AG09309 (cell line): ENCODE measurements around the gene CGAS.
A peak's percentile ranks its signal among the peaks of the same experiment; 100 is the strongest.
"Not testable (repeated sequence)": the region's sequence is repeated elsewhere in the genome, so short reads cannot be mapped to it uniquely, and the experiment has no call there.

Experiments used
- DNase-seq: peaks from one replicate; pipeline ENCODE4 v3.0.0-alpha.2; 2010; ENCODE audit warnings: low read depth
- H3K4me3 ChIP-seq: 2 replicates; pipeline ENCODE4 v1.5.1; 2011; ENCODE audit warnings: mild to moderate bottlenecking, low read depth, low read length, moderate library complexity; ENCODE audit not compliant: control insufficient read depth
- TF ChIP-seq, protein P1 (sequence below): IDR thresholded peaks from 2 replicates; pipeline ENCODE4 v1.5.1; 2011; ENCODE audit warnings: mild to moderate bottlenecking, low read depth, low read length, inconsistent platforms; ENCODE audit not compliant: insufficient read depth, control insufficient read depth; ENCODE audit errors: missing control alignments

The CGAS gene

DNA sequence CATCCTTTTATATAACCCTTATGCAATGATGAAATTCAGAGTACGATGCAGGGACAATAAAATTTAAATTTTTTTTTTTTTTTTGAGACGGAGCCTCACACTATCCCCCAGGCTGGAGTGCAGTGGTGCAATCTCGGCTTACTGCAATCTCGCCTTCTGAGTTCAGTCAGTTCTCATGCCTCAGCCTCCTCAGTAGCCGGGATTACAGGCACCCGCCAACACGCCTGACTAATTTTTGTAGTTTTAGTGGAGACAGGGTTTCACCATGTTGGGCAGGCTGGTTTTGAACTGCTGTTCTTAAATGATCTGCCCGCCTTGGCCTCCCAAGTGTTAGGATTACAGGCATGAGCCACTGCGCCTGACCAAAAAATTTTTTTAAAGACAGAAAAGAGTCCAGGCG lies 24.6 kb upstream of the CGAS start:
- H3K4me3 ChIP-seq = no peak overlapping the region
- TF ChIP-seq, protein P1, sequence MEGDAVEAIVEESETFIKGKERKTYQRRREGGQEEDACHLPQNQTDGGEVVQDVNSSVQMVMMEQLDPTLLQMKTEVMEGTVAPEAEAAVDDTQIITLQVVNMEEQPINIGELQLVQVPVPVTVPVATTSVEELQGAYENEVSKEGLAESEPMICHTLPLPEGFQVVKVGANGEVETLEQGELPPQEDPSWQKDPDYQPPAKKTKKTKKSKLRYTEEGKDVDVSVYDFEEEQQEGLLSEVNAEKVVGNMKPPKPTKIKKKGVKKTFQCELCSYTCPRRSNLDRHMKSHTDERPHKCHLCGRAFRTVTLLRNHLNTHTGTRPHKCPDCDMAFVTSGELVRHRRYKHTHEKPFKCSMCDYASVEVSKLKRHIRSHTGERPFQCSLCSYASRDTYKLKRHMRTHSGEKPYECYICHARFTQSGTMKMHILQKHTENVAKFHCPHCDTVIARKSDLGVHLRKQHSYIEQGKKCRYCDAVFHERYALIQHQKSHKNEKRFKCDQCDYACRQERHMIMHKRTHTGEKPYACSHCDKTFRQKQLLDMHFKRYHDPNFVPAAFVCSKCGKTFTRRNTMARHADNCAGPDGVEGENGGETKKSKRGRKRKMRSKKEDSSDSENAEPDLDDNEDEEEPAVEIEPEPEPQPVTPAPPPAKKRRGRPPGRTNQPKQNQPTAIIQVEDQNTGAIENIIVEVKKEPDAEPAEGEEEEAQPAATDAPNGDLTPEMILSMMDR = no peak
- DNase-seq = no peak

- TF ChIP-seq, protein P1 = no peak
- H3K4me3 ChIP-seq = no peak overlapping the region
- no peak for DNase-seq
These were observed 19.7 kb upstream of the CGAS start for GRCh38 chr6:73471686-73472290.

DNA sequence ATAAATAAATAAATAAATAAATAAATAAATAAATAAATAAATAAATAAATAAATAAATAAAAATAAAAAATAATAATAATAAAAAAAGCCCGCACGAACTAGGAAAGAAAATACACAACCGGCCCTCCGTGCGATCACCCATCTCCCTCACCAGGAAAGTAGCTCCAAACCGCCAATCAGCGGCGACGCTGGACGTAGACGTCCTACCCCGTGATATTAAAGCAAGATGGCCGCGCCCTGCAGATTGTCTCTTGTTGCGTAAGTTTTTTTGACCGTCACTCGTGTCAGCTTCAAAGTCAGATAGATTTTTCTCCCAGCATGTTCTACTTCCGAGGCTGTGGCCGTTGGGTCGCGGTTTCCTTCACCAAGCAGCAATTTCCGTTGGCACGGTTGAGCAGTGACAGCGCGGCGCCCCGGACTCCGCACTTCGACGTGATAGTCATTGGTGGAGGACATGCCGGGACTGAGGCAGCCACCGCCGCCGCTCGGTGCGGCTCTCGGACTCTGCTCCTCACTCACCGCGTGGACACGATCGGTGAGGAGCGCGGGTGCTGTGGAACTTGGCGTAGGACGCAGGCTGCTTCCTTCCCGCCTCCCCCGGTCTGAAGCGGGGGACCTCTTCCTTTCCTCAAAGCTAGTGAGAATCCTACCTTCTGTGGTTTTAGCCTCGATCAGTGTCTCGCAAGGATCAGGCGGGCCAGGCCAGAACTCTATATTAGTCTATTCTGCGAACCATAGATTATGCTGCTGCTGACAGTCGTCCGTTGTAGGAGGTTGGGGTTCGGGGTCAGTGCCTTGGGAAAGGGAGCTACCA lies 9.6 kb upstream of the CGAS start, which contains the start of gene MTO1:
MTO1 (plus strand) TSS at position 201 of the 814 bp plus-strand sequence; CDS start at position 319, 118 bp downstream.
- DNase-seq = peak; percentile 59
- peak within 1 kb of the TSS; percentile 86 for H3K4me3 ChIP-seq
- TF ChIP-seq, protein P1 = no peak

DNA sequence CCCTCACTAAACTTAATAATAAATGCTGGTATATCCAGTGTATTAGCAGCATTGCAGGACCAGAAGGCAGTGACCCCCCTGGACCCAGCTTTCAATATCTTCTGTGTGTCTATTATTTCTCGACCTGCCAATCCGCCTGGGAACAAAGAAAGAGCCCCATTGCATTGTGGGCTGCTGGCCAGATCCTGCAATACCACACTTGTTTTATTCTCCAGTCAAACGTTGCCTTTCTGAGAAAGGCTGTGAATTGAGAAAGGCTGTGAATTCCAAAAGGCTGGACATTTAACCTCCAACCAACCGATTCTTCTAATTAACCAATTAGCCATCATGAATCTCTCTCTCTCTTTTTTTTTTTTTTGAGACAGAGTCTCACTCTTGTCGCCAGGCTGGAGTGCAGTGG lies 8.0 kb upstream of the CGAS start:
- DNase-seq = no peak
- no peak overlapping the region for H3K4me3 ChIP-seq
- TF ChIP-seq, protein P1 = no peak

- not testable (repeated sequence) for DNase-seq
These were observed 7.4 kb upstream of the CGAS start for GRCh38 chr6:73459474-73459873.

DNA sequence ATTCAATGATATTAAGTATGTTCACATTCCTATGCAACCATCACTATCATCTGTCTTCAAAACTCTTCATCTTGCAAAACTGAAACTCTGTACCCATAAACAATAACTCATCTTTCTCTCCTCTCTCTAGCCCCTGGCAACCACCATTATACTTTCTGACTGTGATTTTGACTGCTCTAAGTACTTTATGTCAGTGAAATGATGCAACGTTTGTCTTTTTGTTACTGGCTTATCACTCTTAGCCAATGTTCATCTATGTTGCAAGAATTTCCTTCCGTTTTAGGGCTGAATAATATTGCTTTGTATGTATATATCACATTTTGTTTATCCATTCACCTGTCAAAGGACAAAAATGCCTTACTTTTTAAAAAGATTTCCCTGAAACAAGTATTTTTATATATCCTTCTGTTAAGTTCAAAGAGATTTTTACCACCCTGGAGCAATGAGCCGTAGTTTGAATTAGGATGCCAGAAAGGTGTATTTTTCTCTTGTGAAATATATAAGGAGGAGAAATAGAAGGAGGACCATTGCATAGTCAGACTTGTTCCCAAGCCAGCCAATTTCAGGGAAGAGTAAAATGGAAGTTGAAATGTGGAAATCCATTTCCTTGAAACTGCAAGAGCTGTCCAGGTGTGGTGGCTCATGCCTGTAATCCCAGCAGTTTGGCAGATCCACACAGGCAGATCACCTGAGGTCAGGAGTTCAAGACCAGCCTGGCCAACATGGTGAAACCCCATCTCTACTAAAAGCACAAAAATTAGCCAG lies 4.0 kb upstream of the CGAS start:
- DNase-seq = peak; percentile 33

More at GRCh38 chr6:73459474-73459873, 7.4 kb upstream of the CGAS start:
- not testable (repeated sequence) for H3K4me3 ChIP-seq

More for the DNA sequence above, 4.0 kb upstream of the CGAS start:
- TF ChIP-seq, protein P1 = no peak
- no peak overlapping the region for H3K4me3 ChIP-seq
